DND-41 (cell line): Measurements from ENCODE around the gene USP35.

Experiments used
- ATAC-seq: fragments of 200-7000 bp; cut with Tn5 transposase; 3 replicates; pipeline ENCODE4 v1.9.1; 2021; ENCODE audit warnings: low read depth; ENCODE audit not compliant: insufficient read depth
- DNase-seq: peaks from one replicate; pipeline ENCODE4 v3.0.0-alpha.2; 2020
- H2AFZ ChIP-seq: 2 replicates; pipeline ENCODE4 v1.6.0; 2012; ENCODE audit warnings: low read depth, low read length
- H3K27ac ChIP-seq: 2 replicates; pipeline ENCODE4 v1.5.1; 2012; ENCODE audit warnings: low read length, inconsistent platforms
- H3K27me3 ChIP-seq: fragments of 200-600 bp; sonication (generic); 2 replicates; pipeline ENCODE4 v1.6.0; 2012; ENCODE audit warnings: low read length, mild to moderate bottlenecking, inconsistent platforms; ENCODE audit not compliant: insufficient read depth, poor library complexity
- H3K36me3 ChIP-seq: 2 replicates; pipeline ENCODE4 v1.5.1; 2012; ENCODE audit warnings: low read length, inconsistent platforms; ENCODE audit not compliant: insufficient read depth
- H3K4me1 ChIP-seq: 2 replicates; pipeline ENCODE4 v1.5.1; 2012; ENCODE audit warnings: mild to moderate bottlenecking, low read length; ENCODE audit not compliant: insufficient read depth
- H3K4me2 ChIP-seq: 2 replicates; pipeline ENCODE4 v1.6.0; 2012; ENCODE audit warnings: mild to moderate bottlenecking, moderate library complexity, low read length, inconsistent platforms; ENCODE audit not compliant: insufficient read depth
- H3K4me3 ChIP-seq, 2 experiments: fragments of 200-600 bp in 1 of 2; shearing (Covaris generic) in 1 of 2; 2 replicates each; pipeline ENCODE4 v1.5.1; 2012 to 2016; ENCODE audit warnings: inconsistent platforms in 2 of 2, low read length in 2 of 2, mild to moderate bottlenecking in 2 of 2, low read depth in 1 of 2, moderate library complexity in 1 of 2
- H3K79me2 ChIP-seq: 2 replicates; pipeline ENCODE4 v1.6.0; 2012; ENCODE audit warnings: low read length, inconsistent platforms; ENCODE audit not compliant: insufficient read depth
- H3K9ac ChIP-seq: 2 replicates; pipeline ENCODE4 v1.6.0; 2012; ENCODE audit warnings: low read depth, mild to moderate bottlenecking, inconsistent platforms, low read length, moderate library complexity
- H3K9me3 ChIP-seq: 2 replicates; pipeline ENCODE4 v1.5.1; 2012; ENCODE audit warnings: low read length, moderate library complexity, mild to moderate bottlenecking, inconsistent platforms; ENCODE audit not compliant: insufficient read depth, severe bottlenecking
- H4K20me1 ChIP-seq: 2 replicates; pipeline ENCODE4 v1.6.0; 2012; ENCODE audit warnings: low read length; ENCODE audit not compliant: insufficient read depth
- CTCF ChIP-seq: IDR thresholded peaks from 2 replicates; pipeline ENCODE4 v1.5.1; 2012; ENCODE audit warnings: borderline replicate concordance, low read length, moderate library complexity, mild to moderate bottlenecking; ENCODE audit not compliant: poor library complexity, severe bottlenecking; ENCODE audit errors: extremely low read depth
- EZH2 ChIP-seq: IDR thresholded peaks from 3 replicates; pipeline ENCODE4 v1.6.1; 2012; ENCODE audit warnings: borderline replicate concordance, low read depth, mild to moderate bottlenecking, moderate library complexity, low read length, inconsistent platforms; ENCODE audit not compliant: severe bottlenecking

Gene USP35

DNA sequence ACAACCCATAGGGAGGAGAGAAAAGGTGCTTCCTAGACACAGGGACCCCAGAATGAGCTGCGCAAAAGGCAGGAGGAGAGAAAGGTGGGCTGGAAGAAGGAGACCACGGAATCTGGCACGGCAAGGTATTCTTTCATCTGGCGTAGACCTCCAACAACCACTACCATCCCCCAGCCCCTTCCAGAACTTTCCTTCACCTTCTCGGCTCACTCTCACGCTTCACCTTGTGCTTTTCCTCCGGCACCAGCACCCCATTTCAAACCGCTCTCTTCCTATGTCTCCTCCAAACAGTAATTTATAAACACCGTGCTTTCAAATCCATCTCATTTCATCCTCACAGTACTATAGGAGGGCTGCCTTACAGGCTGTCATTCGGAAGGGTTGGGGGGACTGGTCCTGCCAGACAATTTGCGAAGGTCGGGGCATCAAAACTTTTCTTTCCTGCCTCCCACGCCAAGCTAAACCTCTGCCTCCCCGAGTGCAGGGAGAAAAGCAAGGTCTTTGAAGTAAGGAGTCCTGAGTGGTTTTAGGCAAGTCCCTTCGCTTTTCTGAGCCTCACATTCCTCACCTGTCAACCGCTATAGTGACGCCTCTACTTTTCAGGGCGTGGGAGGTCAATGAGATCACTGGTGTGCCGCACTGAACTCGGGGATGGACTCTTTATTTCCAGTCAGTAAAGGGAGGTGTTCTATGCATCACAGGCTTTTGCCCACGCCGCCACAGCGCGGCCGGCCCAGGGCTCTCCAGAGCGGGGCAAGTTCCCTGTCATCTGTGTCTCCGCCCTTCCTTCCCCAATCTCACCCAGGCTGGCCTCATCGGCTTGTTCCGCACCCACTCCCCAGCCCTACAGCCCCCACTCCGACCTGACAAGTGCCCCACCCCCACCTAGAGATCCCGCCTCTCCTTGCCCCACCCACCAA lies 1.1 kb upstream of the USP35 start:
- TF ChIP-seq EZH2 = no peak
- no peaks in the 10 kb centered on the region for H3K9me3 ChIP-seq
- H2AFZ ChIP-seq = peak overlapping the region; percentile 80
- H3K9ac ChIP-seq = peak overlapping the region; percentile 87
- peak overlapping the region; percentile 73 for H3K27ac ChIP-seq
- H3K79me2 ChIP-seq = peaks cover 44% of the 10 kb centered on the region
- DNase-seq (no peak), ATAC-seq (no peak)
- H3K4me2 ChIP-seq = peak overlapping the region; percentile 91
- H3K27me3 ChIP-seq = no peaks in the 10 kb centered on the region
- peaks cover 46% of the 10 kb centered on the region for H3K4me1 ChIP-seq
- H3K36me3 ChIP-seq = no peaks in the 10 kb centered on the region; the same call in 1 of the 2 replicates
- H4K20me1 ChIP-seq = 0 out of 2 replicates have a peak, but pooled peaks cover 4% of the 10 kb centered on the region
- H3K4me3 ChIP-seq = peak overlapping the region; percentile 53 to 94; a peak in 3 of 4 replicates

DNA sequence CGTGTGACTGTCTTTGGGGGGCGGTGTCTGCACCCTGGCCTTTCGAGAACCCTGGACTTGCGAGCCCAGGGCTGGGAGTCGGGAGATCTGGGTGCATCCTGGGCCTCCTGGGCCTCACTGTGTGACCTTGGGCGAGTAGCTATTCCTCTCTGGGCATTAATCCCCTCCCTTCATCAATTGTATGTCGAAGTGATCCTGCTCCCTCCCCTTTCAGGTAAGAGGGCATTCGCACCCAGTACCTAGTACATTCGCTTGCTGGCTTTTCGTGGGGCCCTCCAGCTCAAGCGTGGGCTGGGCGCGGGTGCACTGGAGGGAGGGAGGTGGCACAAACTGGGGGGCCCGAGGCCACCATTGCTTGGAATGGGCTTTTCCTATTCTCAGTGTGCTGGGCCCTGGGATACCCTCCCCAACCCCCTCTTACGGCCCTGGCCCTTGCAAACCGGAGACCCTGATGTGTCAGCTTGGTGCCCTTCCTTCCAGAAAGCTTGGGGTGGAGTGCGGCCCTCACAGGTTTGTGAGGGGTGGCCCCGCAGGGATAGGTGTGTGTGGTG lies 530 bp downstream of the USP35 start:
- Histone ChIP-seq H3K4me1 (peaks cover 50% of the 10 kb centered on the region), H3K9ac (peak overlapping the region; percentile 87), H3K4me3 (peak overlapping the region; percentile 53 to 94), H3K27me3 (no peaks in the 10 kb centered on the region), H3K4me2 (peak overlapping the region; percentile 91), H3K36me3 (peaks cover 2% of the 10 kb centered on the region; the same call in 1 of the 2 replicates), H3K79me2 (peaks cover 49% of the 10 kb centered on the region), H3K9me3 (no peaks in the 10 kb centered on the region), H3K27ac (peak overlapping the region; percentile 73), H4K20me1 (0 out of 2 replicates have a peak, but pooled peaks cover 4% of the 10 kb centered on the region), H2AFZ (peak overlapping the region; percentile 80)
- DNase-seq = peak; percentile 21
- ATAC-seq = no peak
- TF ChIP-seq CTCF (no peak), EZH2 (no peak)

- Histone ChIP-seq H2AFZ (peak overlapping the region; percentile 53; the same call in 1 of the 2 replicates), H3K9me3 (no peaks in the 10 kb centered on the region), H3K4me1 (peaks cover 50% of the 10 kb centered on the region), H3K4me3 (peak overlapping the region; percentile 53 to 94; a peak in 3 of 4 replicates), H3K27ac (peak overlapping the region; percentile 73), H3K36me3 (peaks cover 3% of the 10 kb centered on the region; the same call in 1 of the 2 replicates), H3K9ac (peak overlapping the region; percentile 87), H4K20me1 (0 out of 2 replicates have a peak, but pooled peaks cover 4% of the 10 kb centered on the region), H3K4me2 (peak overlapping the region; percentile 91), H3K27me3 (no peaks in the 10 kb centered on the region), H3K79me2 (peaks cover 55% of the 10 kb centered on the region)
- DNase-seq (no peak), ATAC-seq (no peak)
- TF ChIP-seq CTCF (no peak), EZH2 (no peak)
Measured at GRCh38 chr11:78189851-78190250, 1.1 kb downstream of the USP35 start.
